ENCODE measurements around the gene NRN1L. TPM values are rescaled to one million over a fixed set of nuclear protein-coding genes. Genes with fewer than 3 reads are reported as not detected.
"Not testable (repeated sequence)": the region's sequence is repeated elsewhere in the genome, so short reads cannot be mapped to it uniquely, and the experiment has no call there.

The NRN1L gene
- total RNA-seq, 1 donor from 2014 or later: not detected

DNA sequence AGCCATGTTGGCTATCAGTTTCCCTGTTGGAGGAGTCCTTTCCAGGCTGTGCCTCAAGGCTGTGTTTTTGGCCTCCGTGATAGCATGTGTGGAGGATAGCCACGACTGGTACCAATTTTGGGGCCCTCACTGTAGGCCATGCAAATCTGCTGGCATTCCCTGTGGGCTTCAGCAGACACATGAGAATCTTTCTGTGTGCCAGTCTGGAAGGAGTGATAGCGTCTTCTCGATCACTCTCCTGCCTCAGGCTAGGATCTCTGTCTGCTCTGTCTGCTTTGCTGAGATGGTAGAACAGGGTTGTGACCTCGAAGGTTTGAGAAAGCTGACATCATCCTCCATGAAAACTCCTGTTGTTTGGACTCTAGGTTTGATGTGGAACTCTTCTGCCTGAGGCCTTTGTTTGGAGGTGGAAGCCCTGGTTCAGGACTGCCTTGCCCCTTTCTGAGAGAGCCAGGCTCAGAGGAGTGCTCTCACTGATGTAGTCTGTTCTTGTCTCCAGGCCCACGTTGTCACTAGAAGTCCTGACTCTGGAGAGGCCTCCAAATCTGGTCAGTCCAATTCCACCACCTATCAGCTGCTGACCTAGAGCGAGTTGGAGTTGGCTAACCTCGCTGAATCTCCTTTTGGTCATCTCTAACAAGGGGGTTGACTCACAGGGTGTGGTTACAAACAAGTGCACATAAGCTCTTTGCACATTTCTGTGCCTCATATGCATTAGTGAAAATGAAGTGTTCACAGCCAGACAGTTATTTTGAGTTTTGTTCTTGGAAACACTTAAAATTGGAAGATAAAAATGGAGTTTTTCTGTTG is 23.9 kb upstream of the NRN1L start:
- DNase-seq: no peak

GRCh38 chr16:67861877-67862276 is 22.8 kb upstream of the NRN1L start:
- DNase-seq: no peak

DNA sequence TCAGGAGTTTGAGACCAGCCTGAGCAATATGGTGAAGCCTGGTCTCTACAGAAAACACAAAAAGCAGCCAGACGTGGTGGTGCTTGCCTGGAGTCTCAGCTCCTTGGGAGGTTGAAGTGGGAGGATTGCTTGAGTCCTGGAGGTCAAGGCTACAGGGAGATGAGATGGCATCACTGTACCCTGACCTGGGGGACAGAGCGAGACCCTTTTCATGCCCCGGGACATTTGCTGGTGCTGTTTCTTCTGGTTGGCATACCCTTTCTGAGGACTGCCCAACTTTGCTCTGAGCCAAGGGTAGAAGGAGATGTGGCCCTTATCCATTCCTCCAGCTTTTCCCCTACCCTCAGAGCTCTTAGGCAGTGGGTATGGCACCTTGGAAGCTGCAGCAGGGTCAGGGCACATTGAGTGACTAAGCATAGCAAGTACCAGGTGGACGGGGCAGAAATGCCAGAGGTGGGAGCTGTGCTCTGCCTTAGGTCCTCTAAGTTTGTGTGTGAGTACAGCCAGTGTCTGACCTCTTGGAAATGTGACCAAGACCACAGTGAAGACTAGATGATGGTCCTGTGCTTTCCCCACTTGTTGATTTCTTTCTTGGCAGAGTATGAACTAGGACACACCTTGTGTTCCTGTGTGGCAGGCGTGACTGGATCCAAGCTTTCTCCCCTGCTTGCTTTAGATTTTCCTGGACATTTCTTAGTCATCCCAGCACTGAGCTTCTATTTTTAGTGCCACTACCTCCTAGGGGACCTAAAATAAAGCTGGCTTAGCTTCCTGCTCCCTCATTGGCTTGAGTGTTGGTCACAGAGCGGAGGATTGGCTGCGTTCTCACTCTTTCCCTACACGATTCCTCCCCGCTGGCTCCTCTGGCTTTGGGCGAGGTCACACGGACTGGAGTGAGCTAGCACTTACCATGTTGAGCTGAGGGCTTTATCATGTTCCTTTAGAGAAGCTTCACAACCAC is 21.8 kb upstream of the NRN1L start:
- DNase-seq: no peak

GRCh38 chr16:67864044-67864443 is 20.6 kb upstream of the NRN1L start:
- DNase-seq: not testable (repeated sequence)

DNA sequence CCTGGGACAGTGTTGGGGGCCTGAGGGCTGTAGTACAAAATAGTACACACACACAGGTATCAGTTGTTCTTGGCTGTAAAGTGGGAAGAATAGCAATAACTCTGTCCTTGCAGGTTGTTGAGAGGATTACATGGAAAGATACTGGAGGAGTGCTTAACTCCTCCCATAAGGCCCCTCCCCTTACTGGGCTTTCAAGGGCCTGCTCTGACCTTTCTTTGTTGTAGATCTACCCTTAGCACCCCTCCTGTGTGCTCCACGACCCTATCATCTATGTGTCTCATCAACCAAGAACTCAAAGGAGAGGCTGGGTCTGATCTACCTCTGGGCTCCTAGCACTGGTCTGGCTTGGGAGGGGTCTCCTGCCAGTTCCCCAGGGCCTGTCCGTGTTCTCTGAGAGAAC is 20.1 kb upstream of the NRN1L start:
- DNase-seq: no peak

DNA sequence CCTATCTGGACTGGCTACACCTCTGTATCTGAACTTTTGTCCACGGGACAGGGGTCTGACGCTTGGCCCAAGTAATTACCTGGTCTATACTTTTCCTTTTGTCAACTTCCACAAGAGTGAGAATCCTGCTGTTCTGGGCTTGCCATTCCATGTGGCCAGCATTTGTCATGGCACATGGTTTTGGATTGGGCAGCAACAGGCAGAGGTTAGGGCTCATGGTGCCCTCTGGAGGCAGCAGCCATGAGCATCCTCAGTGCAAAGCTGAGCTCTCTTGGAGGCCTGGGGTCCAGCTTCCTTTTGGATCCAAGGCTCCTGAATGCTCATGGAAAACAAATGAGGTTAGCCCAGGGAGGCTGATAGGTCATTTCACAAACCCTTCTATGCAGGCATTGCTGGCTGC is 19.4 kb upstream of the NRN1L start:
- DNase-seq: no peak

GRCh38 chr16:67868290-67868689 is 16.4 kb upstream of the NRN1L start:
- no peak for DNase-seq

GRCh38 chr16:67869653-67870052 is 15.0 kb upstream of the NRN1L start:
- no peak for DNase-seq

GRCh38 chr16:67871256-67871655 is 13.4 kb upstream of the NRN1L start:
- no peak for DNase-seq

- DNase-seq: no peak
These were observed 12.5 kb upstream of the NRN1L start for GRCh38 chr16:67872131-67872630.

- peak; percentile 59 for DNase-seq
These were observed 11.9 kb upstream of the NRN1L start, which contains the start of gene EDC4 for GRCh38 chr16:67872631-67873434. TSS of gene EDC4 (plus strand) at chr16:67873052. CDS start at chr16:67873262, 210 bp downstream.

DNA sequence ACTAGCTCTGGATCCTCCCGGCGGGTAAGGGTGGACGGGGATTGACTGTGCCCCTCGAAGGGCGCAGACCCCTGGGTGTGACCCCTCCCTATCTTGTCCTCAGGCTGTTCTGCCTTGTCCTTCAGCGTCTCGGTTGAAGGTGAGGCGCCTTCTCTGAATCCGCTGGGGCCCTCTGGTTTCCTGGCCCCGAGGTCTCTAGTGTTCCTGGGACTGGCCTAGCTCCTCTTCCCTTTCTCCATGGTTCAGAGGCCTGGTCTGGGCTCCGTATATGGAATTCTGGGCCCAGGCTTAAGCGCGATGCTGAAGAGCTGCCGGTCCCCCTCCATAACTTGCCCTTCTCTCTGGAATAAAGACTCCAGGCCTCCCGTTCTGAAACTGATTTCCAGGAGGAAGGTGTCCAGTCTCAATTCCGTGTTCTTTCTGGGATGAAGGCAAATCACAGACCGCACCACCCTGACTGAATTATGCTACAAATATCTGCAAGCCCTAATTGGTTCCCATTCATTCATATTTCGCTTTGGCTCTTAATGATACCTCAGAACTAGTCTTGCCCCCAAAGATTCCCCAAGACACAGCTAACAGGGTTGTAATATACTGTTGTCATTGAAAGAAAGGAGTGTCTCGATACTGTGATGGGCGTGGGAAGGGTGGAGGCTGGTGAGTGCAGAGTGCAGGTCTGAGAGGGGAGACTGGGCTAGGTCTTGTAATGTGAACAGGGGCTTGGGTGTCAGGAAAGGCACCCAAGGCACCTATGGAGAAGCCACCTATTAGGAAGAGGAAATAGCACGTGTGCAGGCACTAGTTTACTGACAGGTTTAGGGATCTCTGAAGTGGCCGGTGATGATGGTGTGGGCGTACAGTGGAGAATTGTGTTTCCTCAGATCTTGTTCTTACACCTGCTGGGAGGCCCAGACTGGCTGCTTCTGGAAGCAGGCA is 11.0 kb upstream of the NRN1L start:
- DNase-seq: no peak

DNA sequence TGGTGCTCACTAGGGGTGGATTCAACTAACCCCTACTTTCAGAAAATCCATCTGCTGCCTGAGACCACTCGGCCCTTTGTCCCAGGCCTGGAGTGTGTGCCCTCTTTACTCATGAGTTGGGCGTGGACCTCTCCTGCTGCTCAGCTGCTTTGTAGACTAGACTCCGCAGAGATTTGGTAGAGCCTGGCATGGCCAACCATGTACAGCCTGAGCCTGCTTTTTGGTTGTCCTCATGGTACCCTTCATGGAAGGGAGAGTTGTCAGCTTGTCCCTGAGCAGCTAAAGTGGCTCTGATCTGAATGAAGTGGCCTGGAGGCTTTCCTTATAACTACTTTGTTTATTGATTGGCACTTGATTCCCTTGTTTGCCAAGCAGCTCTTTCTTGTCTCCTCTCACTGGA is 10.3 kb upstream of the NRN1L start:
- DNase-seq: no peak

DNA sequence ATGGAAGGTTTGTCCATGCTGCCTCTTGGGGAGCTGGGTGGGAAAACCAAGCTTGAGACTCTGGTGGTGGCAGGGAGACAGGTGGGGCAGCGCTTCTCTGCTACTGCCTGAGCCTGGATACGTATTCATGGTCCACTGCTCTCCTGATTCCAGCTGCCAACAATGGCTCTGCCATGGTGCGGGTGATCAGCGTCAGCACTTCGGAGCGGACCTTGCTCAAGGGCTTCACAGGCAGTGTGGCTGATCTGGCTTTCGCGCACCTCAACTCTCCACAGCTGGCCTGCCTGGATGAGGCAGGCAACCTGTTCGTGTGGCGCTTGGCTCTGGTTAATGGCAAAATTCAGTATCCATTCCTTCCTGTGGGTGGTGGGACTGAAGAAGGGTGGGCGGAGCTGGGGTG is 7.6 kb upstream of the NRN1L start:
- no peak for DNase-seq

DNA sequence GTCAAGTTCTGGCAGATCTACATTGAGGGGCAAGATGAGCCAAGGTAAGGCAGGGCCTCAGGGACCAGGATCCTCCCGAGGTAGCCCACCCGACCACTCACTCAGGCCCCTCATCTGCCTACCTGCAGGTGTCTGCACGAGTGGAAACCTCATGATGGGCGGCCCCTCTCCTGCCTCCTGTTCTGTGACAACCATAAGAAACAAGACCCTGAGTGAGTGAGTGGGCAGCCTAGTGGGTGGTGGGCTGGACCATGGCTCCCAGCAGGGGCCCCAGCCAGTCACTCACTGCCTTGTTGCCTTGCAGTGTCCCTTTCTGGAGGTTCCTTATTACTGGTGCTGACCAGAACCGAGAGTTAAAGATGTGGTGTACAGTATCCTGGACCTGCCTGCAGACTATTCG is 6.5 kb upstream of the NRN1L start:
- no peak for DNase-seq

DNA sequence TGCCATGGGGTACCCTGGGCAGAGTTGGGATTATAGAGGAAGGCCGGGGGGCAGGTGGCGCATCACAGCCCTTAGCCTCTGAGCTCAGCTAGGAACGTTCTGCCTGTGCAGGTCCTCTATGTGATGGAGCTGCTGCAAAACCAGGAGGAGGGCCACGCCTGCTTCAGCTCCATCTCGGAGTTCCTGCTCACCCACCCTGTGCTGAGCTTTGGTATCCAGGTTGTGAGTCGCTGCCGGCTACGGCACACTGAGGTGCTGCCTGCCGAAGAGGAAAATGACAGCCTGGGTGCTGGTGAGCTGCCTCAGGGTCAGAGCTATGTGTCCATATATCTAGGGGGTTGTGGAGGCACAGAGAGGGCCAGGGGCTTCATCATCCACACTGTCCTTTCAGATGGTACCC is 5.8 kb upstream of the NRN1L start:
- no peak for DNase-seq

- DNase-seq: no peak
These were observed 5.2 kb upstream of the NRN1L start for GRCh38 chr16:67879462-67879861.

DNA sequence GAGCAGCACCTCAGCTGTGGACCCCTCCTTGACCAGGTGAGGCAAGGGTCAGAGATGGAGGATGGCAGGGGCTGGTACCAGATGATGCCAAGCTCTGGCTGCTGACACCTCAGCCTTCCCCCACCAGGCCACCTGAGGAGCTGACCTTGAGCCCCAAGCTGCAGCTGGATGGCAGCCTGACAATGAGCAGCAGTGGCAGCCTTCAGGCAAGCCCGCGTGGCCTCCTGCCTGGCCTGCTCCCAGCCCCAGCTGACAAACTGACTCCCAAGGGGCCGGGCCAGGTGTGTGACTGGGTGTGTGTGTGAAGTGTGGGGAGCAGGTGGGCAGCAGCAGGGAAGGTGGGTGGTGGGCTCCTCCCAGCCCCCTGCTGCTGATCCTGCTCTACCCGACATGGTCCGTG is 4.7 kb upstream of the NRN1L start:
- no peak for DNase-seq

- no peak for DNase-seq
These were observed 4.1 kb upstream of the NRN1L start for GRCh38 chr16:67880584-67880983.

GRCh38 chr16:67881621-67882161 is 3.0 kb upstream of the NRN1L start:
- no peak for DNase-seq

Data from skin of body (tissue), 2 donors.